ENCODE data around the gene LUZP1. TPM values are rescaled to one million over a fixed set of nuclear protein-coding genes. Genes with fewer than 3 reads are reported as not detected.

LUZP1 gene
- total RNA-seq, 2 donors from 2014 or later: 43.5 to 49.4 TPM

GRCh38 chr1:23125489-23125888, 43.2 kb downstream of the LUZP1 start:
- Histone ChIP-seq H3K9me3 (ENCODE audit: control insufficient read depth, low read length) (no peaks in the 10 kb centered on the region), H3K9ac (ENCODE audit: extremely low read depth, low read length, poor library complexity, severe bottlenecking) (no peak overlapping the region), H3K27me3 (ENCODE audit: control insufficient read depth, insufficient read depth, low read length, poor library complexity, severe bottlenecking) (no peaks in the 10 kb centered on the region), H3K4me3 (ENCODE audit: low read length) (no peak overlapping the region), H3K4me1 (ENCODE audit: control insufficient read depth, insufficient read depth, low read length) (no peaks in the 10 kb centered on the region), H3K27ac (ENCODE audit: low read depth, low read length) (no peak overlapping the region), H3K36me3 (ENCODE audit: control insufficient read depth, insufficient read depth, low read length) (no peaks in the 10 kb centered on the region)
- DNase-seq: no peak
- no peaks in the 10 kb centered on the region for H3K9me3 Mint-ChIP-seq
- peaks cover 5% of the 10 kb centered on the region for H3K36me3 Mint-ChIP-seq (ENCODE audit: low read depth)
- no peak for TF ChIP-seq CTCF (conservative IDR thresholded peaks at IDR 0.05)
- H3K4me1 Mint-ChIP-seq: peaks cover 6% of the 10 kb centered on the region
- no peak overlapping the region for H3K27ac Mint-ChIP-seq
- no peak overlapping the region for H3K4me3 Mint-ChIP-seq
- WGBS, 2 experiments (ENCODE audit: insufficient coverage in 1 of 2, insufficient read length in 1 of 2): 83 to 97% methylated on average over 3 to 4 of the region's 4 CpGs
- no peaks in the 10 kb centered on the region for H3K27me3 Mint-ChIP-seq (ENCODE audit: insufficient read depth)

GRCh38 chr1:23124259-23125026, 44.2 kb downstream of the LUZP1 start:
- Histone ChIP-seq H3K36me3 (ENCODE audit: control insufficient read depth, insufficient read depth, low read length) (no peaks in the 10 kb centered on the region), H3K4me1 (ENCODE audit: control insufficient read depth, insufficient read depth, low read length) (no peaks in the 10 kb centered on the region), H3K9ac (ENCODE audit: extremely low read depth, low read length, poor library complexity, severe bottlenecking) (no peak overlapping the region), H3K9me3 (ENCODE audit: control insufficient read depth, low read length) (no peaks in the 10 kb centered on the region), H3K27ac (ENCODE audit: low read depth, low read length) (no peak overlapping the region), H3K4me3 (ENCODE audit: low read length) (no peak overlapping the region), H3K27me3 (ENCODE audit: control insufficient read depth, insufficient read depth, low read length, poor library complexity, severe bottlenecking) (no peaks in the 10 kb centered on the region)
- H3K27me3 Mint-ChIP-seq (ENCODE audit: insufficient read depth): no peaks in the 10 kb centered on the region
- peak overlapping the region; percentile 12 for H3K27ac Mint-ChIP-seq
- 93 to 100% methylated on average over 1 to 4 of the region's 4 CpGs for WGBS, 2 experiments (ENCODE audit: insufficient coverage in 1 of 2, insufficient read length in 1 of 2)
- H3K36me3 Mint-ChIP-seq (ENCODE audit: low read depth): peaks cover 3% of the 10 kb centered on the region
- DNase-seq: no peak
- TF ChIP-seq CTCF (conservative IDR thresholded peaks at IDR 0.05): no peak
- H3K9me3 Mint-ChIP-seq: no peaks in the 10 kb centered on the region
- H3K4me1 Mint-ChIP-seq: peaks cover 6% of the 10 kb centered on the region
- H3K4me3 Mint-ChIP-seq: no peak overlapping the region

GRCh38 chr1:23123528-23123927, 45.1 kb downstream of the LUZP1 start:
- H3K9me3 Mint-ChIP-seq: no peaks in the 10 kb centered on the region
- H3K36me3 Mint-ChIP-seq (ENCODE audit: low read depth): no peaks in the 10 kb centered on the region
- no peak overlapping the region for H3K27ac ChIP-seq (ENCODE audit: low read depth, low read length)
- H3K4me1 ChIP-seq (ENCODE audit: control insufficient read depth, insufficient read depth, low read length): no peaks in the 10 kb centered on the region
- no peaks in the 10 kb centered on the region for H3K36me3 ChIP-seq (ENCODE audit: control insufficient read depth, insufficient read depth, low read length)
- peaks cover 6% of the 10 kb centered on the region for H3K4me1 Mint-ChIP-seq
- H3K9ac ChIP-seq (ENCODE audit: extremely low read depth, low read length, poor library complexity, severe bottlenecking): no peak overlapping the region
- H3K9me3 ChIP-seq (ENCODE audit: control insufficient read depth, low read length): no peaks in the 10 kb centered on the region
- H3K4me3 Mint-ChIP-seq: no peak overlapping the region
- DNase-seq: no peak
- H3K27ac Mint-ChIP-seq: no peak overlapping the region
- H3K27me3 ChIP-seq (ENCODE audit: control insufficient read depth, insufficient read depth, low read length, poor library complexity, severe bottlenecking): no peaks in the 10 kb centered on the region
- TF ChIP-seq CTCF (conservative IDR thresholded peaks at IDR 0.05): no peak
- no peaks in the 10 kb centered on the region for H3K27me3 Mint-ChIP-seq (ENCODE audit: insufficient read depth)
- H3K4me3 ChIP-seq (ENCODE audit: low read length): no peak overlapping the region
